SHP77 treated with DMSO at 0.1 percent for 48 hours (cell line): ENCODE data around the gene TMEM270.
"Not testable (repeated sequence)": the region's sequence is repeated elsewhere in the genome, so short reads cannot be mapped to it uniquely, and the experiment has no call there.

Experiments used
- DNase-seq: peaks from one replicate; lab custom pipeline; 2025; lab: John Stamatoyannopoulos, UW

The TMEM270 gene

DNA sequence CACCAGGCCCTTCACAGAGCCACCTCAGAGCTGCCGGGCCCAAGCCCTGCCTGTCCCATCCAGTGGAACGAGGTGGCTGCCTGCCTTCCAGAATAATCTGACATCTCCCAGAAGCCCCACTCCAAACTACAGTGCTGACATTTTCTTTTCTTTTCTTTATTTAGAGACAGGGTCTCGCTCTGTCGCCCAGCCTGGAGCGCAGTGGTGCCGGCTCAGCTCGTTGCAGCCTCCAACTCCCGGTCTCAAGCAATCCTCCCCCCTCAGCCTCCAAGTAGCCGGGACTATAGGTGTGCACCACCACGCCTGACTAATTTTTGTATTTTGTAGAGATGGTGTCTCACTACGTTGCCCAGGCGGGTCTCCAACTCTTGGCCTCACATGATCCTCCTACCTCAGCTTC, 346 bp downstream of the TMEM270 start:
- DNase-seq: no peak

DNA sequence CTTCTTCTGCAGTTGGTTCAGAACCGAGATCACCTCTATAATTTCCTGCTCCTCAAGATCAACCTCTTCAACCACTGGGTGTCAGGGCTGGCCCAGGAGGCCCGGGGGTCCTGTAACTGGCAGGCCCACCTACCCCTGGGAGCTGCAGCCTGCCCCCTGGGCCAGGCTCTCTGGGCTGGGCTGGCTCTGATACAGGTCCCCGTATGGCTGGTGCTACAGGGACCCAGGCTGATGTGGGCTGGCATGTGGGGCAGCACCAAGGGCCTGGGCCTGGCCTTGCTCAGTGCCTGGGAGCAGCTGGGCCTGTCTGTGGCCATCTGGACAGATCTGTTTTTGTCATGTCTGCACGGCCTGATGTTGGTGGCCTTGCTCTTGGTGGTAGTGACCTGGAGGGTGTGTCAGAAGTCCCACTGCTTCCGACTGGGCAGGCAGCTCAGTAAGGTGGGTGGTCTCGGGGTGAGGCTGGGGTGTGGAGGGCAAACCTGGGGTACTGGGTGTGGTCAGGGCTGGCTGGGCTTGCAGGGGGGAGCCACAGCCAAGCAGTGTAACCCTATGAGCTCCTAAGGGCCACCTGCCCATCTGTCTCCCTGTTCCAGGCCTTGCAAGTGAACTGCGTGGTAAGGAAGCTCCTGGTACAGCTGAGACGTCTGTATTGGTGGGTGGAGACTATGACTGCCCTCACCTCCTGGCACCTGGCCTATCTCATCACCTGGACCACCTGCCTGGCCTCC, 4.2 kb downstream of the TMEM270 start:
- no peak for DNase-seq

- DNase-seq: peak; percentile 4
Observed at GRCh38 chr7:73865738-73866445, 4.9 kb downstream of the TMEM270 start.

- DNase-seq: no peak
Observed at GRCh38 chr7:73866446-73866767, 5.4 kb downstream of the TMEM270 start.

DNA sequence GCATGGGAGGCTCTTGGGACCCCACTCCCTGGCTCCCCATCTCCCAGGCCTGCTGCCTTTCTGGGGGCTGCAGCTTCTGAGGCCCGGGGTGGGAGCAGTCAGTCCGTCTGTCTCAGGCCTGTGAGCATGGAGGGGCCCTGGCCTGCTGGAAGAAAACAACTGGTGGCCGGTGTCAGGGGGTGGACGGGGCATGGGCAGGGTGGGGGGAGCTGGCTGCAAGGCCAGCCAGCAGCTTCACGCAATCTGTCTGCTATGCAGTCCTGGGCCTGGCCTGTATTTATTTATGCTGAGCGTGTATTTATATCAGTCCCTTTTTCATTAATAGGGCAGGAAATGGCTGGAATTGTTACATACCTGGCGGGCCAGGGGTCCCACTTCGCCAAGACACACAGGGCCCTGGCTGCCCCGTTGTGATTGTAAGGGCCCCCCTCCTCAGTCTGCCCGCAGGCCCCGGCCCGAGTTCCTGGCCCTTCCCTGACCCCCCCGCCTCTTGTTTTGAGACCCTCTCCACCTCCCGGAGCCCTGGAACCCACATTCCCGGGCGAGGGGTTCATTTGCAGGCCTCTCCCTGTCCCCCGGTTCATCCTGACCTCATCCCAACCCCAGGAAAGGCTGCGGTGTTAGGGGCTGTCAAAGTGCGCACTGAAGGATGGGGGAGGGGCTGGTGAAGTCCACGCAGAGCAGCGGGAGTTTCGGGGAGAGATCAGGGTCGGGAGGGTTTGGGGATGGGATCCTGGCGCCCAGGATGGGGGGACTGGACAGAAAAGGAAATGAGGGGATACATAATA, 8.2 kb downstream of the TMEM270 start:
- DNase-seq: no peak

GRCh38 chr7:73870041-73870492, 9.1 kb downstream of the TMEM270 start:
- no peak for DNase-seq

GRCh38 chr7:73871163-73872011, 10.4 kb downstream of the TMEM270 start:
- DNase-seq: no peak

DNA sequence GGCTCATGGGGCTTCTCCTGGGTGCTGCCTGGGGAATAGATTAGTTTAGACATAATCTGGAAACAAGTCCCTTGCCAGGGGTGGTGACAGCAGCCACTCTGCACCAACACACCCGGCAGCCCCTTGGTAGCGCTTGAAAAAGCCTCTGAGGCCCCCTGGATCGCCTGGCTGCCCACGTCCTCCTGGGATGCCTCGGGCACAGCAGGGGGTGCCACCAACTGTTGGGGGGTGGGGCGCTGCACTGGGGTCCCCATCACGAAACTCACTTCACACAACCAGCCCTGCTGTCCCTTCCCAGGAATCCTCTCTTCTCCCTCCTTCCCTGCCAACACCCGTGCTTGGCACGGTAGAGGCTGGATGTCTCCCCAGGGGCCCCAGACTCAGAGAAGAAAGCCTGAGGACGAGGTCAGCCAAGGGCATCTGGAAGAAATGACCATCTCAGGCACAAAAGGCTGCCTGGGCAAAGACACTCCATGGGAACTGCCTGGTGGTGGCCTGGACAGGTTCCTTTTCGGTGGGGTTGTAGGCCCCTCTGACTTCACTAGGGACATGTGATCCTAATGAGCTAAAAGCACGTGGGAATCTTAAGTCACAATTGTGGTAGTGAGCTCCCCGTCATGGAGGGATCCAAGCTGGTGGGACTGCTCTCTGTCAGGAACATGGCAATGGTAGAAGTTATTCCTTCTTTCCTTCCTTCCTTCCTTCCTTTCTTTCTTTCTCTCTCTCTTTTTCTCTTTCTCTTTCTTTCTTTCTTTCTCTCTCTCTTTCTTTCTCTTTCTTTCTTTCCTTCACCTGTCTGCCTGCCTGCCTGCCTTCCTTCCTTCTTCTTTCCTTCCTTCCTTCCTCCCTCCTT, 11.3 kb downstream of the TMEM270 start:
- no peak for DNase-seq

GRCh38 chr7:73876361-73876760, 15.4 kb downstream of the TMEM270 start:
- DNase-seq: no peak

GRCh38 chr7:73876973-73877372, 16.0 kb downstream of the TMEM270 start:
- no peak for DNase-seq

DNA sequence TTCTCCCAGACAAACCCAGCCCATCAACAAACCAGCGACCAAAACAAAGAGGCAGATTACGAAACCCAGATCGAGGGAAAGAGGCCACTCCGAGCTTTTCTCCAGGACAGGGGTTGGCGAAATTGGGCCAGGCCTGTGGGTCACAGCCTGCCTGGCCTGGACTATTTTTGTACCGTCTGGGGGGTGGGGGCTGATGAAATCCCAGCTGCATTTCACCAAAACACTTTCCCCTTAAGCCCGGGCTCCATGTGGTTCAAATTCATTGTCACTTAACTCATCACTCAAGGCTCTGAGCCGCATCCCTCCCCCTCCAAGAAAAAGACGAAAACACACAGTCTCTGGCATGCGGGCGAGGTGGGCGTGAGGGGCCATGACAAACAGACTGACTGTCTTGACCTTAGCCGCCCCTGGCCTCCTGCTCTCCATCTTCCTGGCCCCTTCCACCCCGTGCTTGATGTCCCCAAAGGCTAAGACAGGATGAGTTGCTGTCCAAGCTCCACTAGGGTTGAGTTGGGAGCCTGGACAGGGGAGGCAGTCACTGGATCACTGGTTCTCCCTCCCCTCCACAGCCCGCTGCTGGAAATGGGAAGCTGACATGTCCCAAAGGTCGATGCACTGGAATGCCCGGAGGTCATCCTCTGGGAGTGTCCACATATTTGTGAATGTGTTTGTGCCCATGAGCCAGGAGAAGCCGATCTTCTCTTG, 19.2 kb downstream of the TMEM270 start:
- DNase-seq: no peak

DNA sequence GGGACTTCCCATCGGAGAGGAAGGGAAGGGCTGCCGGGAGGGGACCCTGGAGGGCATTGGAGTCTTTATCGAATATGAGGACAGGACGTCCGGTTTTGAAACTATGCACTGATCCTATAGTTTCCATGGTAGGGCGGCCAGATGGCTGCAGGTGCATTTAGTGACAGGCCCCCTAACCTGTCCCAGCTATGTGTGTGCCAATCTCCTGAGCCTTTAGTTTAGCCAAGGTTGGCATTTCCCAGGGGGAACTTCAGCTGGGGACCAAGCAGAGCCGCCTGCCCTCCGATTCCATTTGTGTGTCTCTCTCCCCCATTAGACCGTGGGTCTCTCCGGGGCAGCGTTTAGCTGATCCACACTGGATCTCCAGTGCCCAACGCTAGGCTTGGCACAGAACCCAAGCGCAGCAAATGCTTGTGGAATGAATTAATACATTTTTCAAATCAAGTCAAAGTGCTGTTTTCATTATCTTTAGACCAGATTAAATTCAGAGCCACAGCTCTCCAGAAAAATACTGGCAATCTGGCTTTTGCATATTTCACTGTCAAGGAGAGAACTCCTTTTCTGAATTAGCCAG, 19.9 kb downstream of the TMEM270 start:
- DNase-seq: no peak

DNA sequence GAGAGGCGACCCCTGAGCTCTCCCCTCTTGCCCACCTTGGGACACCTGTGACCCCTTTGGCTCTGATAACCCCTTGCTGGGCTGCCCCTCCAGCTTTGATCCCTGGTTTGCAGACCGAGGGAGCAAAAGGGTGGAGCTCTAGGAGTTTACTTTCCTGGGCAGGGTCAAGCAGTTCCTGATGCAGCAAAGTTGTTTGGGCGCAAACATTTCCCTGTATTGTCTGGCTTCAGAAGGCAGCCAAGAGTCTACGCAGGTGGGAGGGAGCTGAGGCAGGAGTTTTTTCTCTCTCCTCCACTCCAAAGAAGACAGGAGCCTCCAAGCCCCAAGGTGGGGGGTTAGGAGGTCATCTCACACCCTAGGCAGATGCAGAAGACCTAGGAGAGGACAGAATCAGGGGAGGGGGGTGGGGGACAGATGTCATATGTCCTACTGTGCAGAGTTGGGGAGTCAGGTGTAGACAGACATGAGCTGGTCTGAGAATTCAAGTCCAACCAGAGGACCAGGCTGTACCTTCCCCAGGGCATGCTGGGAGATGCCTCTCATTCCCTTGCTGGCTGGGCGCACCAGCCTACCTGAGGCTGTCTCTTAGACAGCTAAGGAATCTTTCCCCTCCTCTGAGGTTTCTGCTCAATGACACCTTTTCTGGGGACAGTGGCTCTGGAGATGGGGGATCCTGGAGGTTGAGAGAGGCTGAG, 20.5 kb downstream of the TMEM270 start:
- no peak for DNase-seq

DNA sequence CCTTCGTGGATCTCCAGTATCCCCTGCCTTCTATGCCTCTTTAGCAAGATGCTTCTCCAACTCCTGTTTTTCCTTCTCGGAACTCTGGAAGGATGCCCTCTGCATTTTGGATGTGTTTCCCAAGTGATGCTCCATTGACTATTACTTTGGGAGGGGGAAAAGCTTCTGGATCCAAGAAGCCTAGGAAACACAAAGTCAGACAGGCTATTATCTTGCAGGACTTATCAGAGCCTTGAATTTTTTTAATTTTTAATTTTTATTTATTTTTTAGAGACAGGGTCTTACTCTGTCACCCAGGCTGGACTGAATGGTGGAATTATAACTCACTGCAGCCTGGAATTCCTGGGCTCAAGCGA, 21.1 kb downstream of the TMEM270 start:
- DNase-seq: no peak

GRCh38 chr7:73884867-73885422, 24.0 kb downstream of the TMEM270 start:
- DNase-seq: not testable (repeated sequence)

- no peak for DNase-seq
Observed at GRCh38 chr7:73885433-73885974, 24.5 kb downstream of the TMEM270 start.

DNA sequence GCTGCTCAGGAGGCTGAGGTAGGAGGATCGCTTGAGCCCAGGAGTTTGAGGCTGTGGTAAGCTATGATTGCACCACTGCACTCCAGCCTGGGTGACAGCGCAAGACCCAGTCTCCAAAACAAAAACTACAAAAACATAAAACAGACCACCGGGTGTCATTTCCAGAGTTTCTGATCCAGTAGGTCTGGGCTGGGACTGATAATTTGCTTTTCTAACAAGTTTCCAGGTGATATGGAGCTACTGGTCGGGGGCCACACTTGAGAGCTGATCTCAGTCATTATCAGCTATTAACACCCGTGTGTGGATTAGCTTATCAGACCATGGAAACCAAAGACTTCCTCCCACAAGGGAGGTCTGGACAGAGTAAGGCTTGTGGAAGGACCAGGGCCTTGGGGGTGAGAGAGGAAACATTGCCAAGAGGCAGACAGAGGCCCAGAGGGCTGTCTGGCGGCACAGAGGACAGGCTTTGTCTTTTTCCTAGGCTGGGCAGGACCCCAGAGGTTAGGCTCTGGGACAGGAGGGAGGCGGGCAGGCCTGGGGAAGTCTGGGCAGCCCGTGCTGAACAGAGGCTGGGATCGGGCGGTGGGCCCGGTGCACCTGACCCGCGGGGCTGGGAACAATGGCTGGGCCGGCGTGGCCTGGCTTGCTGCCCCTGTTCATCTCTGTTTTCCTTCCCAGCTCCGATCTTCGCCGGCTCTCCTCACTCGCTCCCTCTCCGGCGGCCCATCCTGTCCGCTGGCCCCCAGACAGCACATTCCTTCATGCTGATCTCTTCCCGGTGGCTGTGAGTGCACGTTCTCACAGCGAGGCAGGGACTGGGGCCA, 25.2 kb downstream of the TMEM270 start:
- DNase-seq: no peak

GRCh38 chr7:73887762-73888161, 26.8 kb downstream of the TMEM270 start:
- no peak for DNase-seq
